Measurements from ENCODE around the gene CRYGD.
A peak's percentile ranks its signal among the peaks of the same experiment; 100 is the strongest.
"Not testable (repeated sequence)": the region's sequence is repeated elsewhere in the genome, so short reads cannot be mapped to it uniquely, and the experiment has no call there.

CRYGD gene

GRCh38 chr2:208124013-208124715 is at the start of gene CRYGD:
Gene CRYGD, minus strand, starts transcription at chr2:208124524. Its CDS starts 51 bp downstream, at chr2:208124473.
- Histone ChIP-seq H3K27me3 (peaks cover 27% of the 10 kb centered on the region), H3K4me3 (ENCODE audit: low read depth in 1 of 2, low read length in 1 of 2) (peak within 1 kb of the TSS in 1 of 2 experiments; percentile 41), H3K4me1 (ENCODE audit: control insufficient read depth in 1 of 2, insufficient read depth in 1 of 2, low read depth in 1 of 2, low read length in 1 of 2) (peaks cover 7 to 12% of the 10 kb centered on the region in 2 experiments)
- not testable (repeated sequence) for H3K36me3 ChIP-seq, H3K9me3 ChIP-seq, H3K27ac ChIP-seq

- Histone ChIP-seq H3K4me3 (ENCODE audit: low read depth in 1 of 2, low read length in 1 of 2) (peak overlapping the region in 1 of 2 experiments; percentile 4), H3K27ac (peak overlapping the region; percentile 55), H3K9me3 (no peaks in the 10 kb centered on the region), H3K4me1 (ENCODE audit: control insufficient read depth in 1 of 2, insufficient read depth in 1 of 2, low read depth in 1 of 2, low read length in 1 of 2) (peaks cover 10 to 13% of the 10 kb centered on the region in 2 experiments), H3K36me3 (no peaks in the 10 kb centered on the region), H3K27me3 (no peaks in the 10 kb centered on the region)
- TF ChIP-seq CTCF (IDR thresholded peaks at IDR 0.05): no peak
These were observed 47.8 kb upstream of the CRYGD start for GRCh38 chr2:208172125-208172524.

GRCh38 chr2:208164951-208165755 is 40.8 kb upstream of the CRYGD start:
- Histone ChIP-seq H3K4me1 (ENCODE audit: control insufficient read depth in 1 of 2, insufficient read depth in 1 of 2, low read depth in 1 of 2, low read length in 1 of 2) (no peaks in the 10 kb centered on the region), H3K27ac (no peak overlapping the region), H3K9me3 (no peaks in the 10 kb centered on the region), H3K27me3 (no peaks in the 10 kb centered on the region), H3K36me3 (no peaks in the 10 kb centered on the region), H3K4me3 (ENCODE audit: low read depth in 1 of 2, low read length in 1 of 2) (no peak overlapping the region)
- TF ChIP-seq CTCF (IDR thresholded peaks at IDR 0.05): no peak

GRCh38 chr2:208163489-208163888 is 39.2 kb upstream of the CRYGD start, which contains the start of gene CRYGA:
Gene CRYGA, minus strand, starts transcription at chr2:208163589. Its CDS starts 33 bp downstream, at chr2:208163556.
- no peak for TF ChIP-seq CTCF (IDR thresholded peaks at IDR 0.05)

GRCh38 chr2:208156439-208156838 is 32.1 kb upstream of the CRYGD start:
- Histone ChIP-seq H3K4me1 (ENCODE audit: control insufficient read depth in 1 of 2, insufficient read depth in 1 of 2, low read depth in 1 of 2, low read length in 1 of 2) (no peaks in the 10 kb centered on the region), H3K27me3 (no peaks in the 10 kb centered on the region), H3K27ac (no peak overlapping the region), H3K9me3 (no peaks in the 10 kb centered on the region), H3K4me3 (ENCODE audit: low read depth in 1 of 2, low read length in 1 of 2) (no peak overlapping the region), H3K36me3 (no peaks in the 10 kb centered on the region)
- TF ChIP-seq CTCF (IDR thresholded peaks at IDR 0.05): no peak

More at GRCh38 chr2:208163489-208163888, 39.2 kb upstream of the CRYGD start, which contains the start of gene CRYGA:
- Histone ChIP-seq H3K27ac (no peak within 1 kb of the TSS), H3K4me3 (ENCODE audit: low read depth in 1 of 2, low read length in 1 of 2) (no peak within 1 kb of the TSS), H3K4me1 (ENCODE audit: control insufficient read depth in 1 of 2, insufficient read depth in 1 of 2, low read depth in 1 of 2, low read length in 1 of 2) (no peaks in the 10 kb centered on the region), H3K27me3 (no peaks in the 10 kb centered on the region), H3K9me3 (no peaks in the 10 kb centered on the region), H3K36me3 (no peaks in the 10 kb centered on the region)

GRCh38 chr2:208153156-208153555 is 28.8 kb upstream of the CRYGD start:
- Histone ChIP-seq H3K4me3 (ENCODE audit: low read depth in 1 of 2, low read length in 1 of 2) (no peak overlapping the region), H3K36me3 (no peaks in the 10 kb centered on the region), H3K9me3 (no peaks in the 10 kb centered on the region), H3K27ac (no peak overlapping the region), H3K4me1 (ENCODE audit: control insufficient read depth in 1 of 2, insufficient read depth in 1 of 2, low read depth in 1 of 2, low read length in 1 of 2) (peaks cover 0 to 4% of the 10 kb centered on the region in 2 experiments), H3K27me3 (no peaks in the 10 kb centered on the region)
- TF ChIP-seq CTCF (IDR thresholded peaks at IDR 0.05): no peak

Measured in neutrophil (primary cell).